ENCODE measurements around the gene MT1B. TPM values are rescaled to one million over a fixed set of nuclear protein-coding genes. Genes with fewer than 3 reads are reported as not detected.
"Not testable (repeated sequence)": the region's sequence is repeated elsewhere in the genome, so short reads cannot be mapped to it uniquely, and the experiment has no call there.

MT1B gene
- total RNA-seq, 2 experiments from 2014 or later: not detected

DNA sequence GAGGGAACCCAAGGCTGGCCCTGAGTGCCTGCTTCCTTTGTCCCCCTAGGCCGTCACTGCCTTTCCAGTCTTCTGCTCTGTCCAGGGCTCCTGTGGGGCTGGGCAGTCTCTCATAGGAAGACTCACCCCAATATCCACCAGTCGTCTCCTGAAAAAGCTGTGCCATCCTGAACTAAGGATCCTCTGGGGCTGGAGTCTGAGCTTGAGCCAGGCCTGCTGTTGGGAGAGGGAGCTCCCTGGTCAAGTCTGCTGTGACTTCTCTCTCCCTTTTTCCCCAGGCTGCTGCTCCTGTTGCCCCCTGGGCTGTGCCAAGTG, 18.9 kb downstream of the MT1B start:
- Mint-ChIP-seq H3K4me1 (ENCODE audit: low read depth) (peaks cover 21% of the 10 kb centered on the region), H3K27me3 (peaks cover 54% of the 10 kb centered on the region), H3K36me3 (peaks cover 2% of the 10 kb centered on the region), H3K27ac (no peak overlapping the region), H3K9me3 (no peaks in the 10 kb centered on the region), H3K4me3 (no peak overlapping the region)
- ChIA-PET CTCF (interaction anchor here (0.9 kb wide), 1 partner anchor 27 kb away, joined by 3 read pairs; no protein-coding TSS in a partner anchor), POLR2A (no interaction called here)
- intact Hi-C loops (cut with micrococcal nuclease): no loop called here
- no peak for DNase-seq

- H3K27ac Mint-ChIP-seq; H3K4me3 Mint-ChIP-seq; POLR2A ChIA-PET; H3K36me3 Mint-ChIP-seq; DNase-seq; intact Hi-C loops (cut with micrococcal nuclease); H3K9me3 Mint-ChIP-seq: not testable (repeated sequence)
- peaks cover 26% of the 10 kb centered on the region for H3K4me1 Mint-ChIP-seq (ENCODE audit: low read depth)
- peaks cover 54% of the 10 kb centered on the region for H3K27me3 Mint-ChIP-seq
- CTCF ChIA-PET: interaction anchor here (2.9 kb wide), 1 partner anchor 30 kb away, joined by 13 read pairs; no protein-coding TSS in a partner anchor
Measured at GRCh38 chr16:56671691-56672090, 20.0 kb downstream of the MT1B start.

GRCh38 chr16:56672171-56672570, 20.5 kb downstream of the MT1B start:
- H3K4me3 Mint-ChIP-seq; intact Hi-C loops (cut with micrococcal nuclease); H3K9me3 Mint-ChIP-seq: not testable (repeated sequence)

DNA sequence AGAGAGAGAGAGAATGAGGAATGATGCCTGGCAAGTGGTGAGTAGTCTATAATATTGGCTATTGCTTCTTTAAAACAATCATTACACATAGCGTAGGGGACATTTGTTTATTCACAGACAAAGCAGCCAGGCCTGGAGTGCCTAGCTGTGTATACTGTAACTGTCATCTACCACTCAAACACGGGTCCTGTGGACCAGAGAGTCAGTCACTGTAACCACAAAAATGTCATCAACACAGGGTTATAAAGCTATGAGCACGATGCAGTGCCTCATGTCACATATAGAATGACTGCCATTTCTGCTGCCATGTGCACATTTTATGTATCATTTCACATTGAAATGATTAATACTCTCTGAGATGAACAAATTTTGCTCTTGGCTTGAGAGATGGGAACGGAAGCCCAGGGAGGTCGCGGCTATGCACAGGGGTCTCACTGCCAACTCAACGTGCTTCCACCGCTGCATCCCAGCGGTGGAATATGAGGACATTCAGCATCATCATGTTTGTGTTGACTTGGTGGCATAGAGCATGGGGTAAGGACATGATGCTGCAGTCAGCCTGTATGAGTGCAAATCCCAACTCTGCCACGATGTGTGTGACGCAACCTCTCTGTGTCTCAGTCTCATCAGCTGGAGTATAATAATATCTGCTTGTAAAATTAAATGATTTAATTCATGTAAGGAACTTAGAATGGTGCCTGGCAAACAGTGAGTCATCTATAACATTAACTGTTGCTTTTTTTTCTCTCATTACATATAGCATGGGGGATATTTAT, 21.3 kb downstream of the MT1B start:
- ChIA-PET POLR2A (no interaction called here), CTCF (interaction anchor here (1.2 to 2.9 kb wide), 3 partner anchors 10 to 96 kb away, joined by 4 to 13 read pairs (median 5); no protein-coding TSS in a partner anchor)

More at GRCh38 chr16:56672171-56672570, 20.5 kb downstream of the MT1B start:
- H3K27me3 Mint-ChIP-seq: peaks cover 54% of the 10 kb centered on the region
- POLR2A ChIA-PET, H3K36me3 Mint-ChIP-seq, H3K27ac Mint-ChIP-seq, DNase-seq: not testable (repeated sequence)
- CTCF ChIA-PET: interaction anchor here (1.8 to 2.9 kb wide), 2 partner anchors 30 to 95 kb away, joined by 5 to 13 read pairs; no protein-coding TSS in a partner anchor
- H3K4me1 Mint-ChIP-seq (ENCODE audit: low read depth): peaks cover 26% of the 10 kb centered on the region

DNA sequence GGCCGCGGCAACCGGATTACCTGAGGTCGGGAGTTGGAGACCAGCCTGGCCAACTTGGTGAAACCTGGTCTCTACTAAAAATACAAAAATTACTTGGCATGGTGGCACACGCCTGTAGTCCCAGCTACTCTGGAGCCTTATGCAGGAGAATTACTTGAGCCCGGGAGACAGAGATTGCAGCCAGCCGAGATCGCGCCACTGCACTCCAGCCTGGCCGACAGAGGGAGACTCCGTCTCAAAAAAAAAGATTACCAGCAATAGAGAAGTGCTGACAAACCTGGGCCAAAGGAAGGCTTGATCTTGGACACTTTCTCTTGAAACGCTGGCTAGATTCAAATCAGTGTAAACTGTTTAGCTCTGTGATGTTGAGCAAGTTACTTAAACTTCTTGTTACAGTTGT, 22.2 kb downstream of the MT1B start:
- ChIA-PET POLR2A (interaction anchor here (0.6 kb wide), 1 partner anchor 76 kb away, joined by 3 read pairs; no protein-coding TSS in a partner anchor), CTCF (interaction anchor here (1.2 to 2.9 kb wide), 3 partner anchors 11 to 97 kb away, joined by 4 to 13 read pairs (median 5); no protein-coding TSS in a partner anchor)
- peaks cover 18% of the 10 kb centered on the region for H3K4me1 Mint-ChIP-seq (ENCODE audit: low read depth)
- no peaks in the 10 kb centered on the region for H3K9me3 Mint-ChIP-seq
- H3K27ac Mint-ChIP-seq: no peak overlapping the region
- intact Hi-C loops (cut with micrococcal nuclease): loop anchor here (1.0 to 2.0 kb wide), 2 partner anchors 17 to 28 kb away; partner anchors contain the start of gene MT1F
- no peaks in the 10 kb centered on the region for H3K36me3 Mint-ChIP-seq
- peak; percentile 50 for DNase-seq
- H3K27me3 Mint-ChIP-seq: peaks cover 39% of the 10 kb centered on the region
- no peak overlapping the region for H3K4me3 Mint-ChIP-seq

More for the DNA sequence above, 21.3 kb downstream of the MT1B start:
- no peaks in the 10 kb centered on the region for H3K9me3 Mint-ChIP-seq
- no peak for DNase-seq
- H3K27me3 Mint-ChIP-seq: peaks cover 47% of the 10 kb centered on the region
- H3K4me1 Mint-ChIP-seq (ENCODE audit: low read depth): peaks cover 24% of the 10 kb centered on the region
- intact Hi-C loops (cut with micrococcal nuclease): no loop called here
- H3K36me3 Mint-ChIP-seq: no peaks in the 10 kb centered on the region
- no peak overlapping the region for H3K4me3 Mint-ChIP-seq
- H3K27ac Mint-ChIP-seq: no peak overlapping the region

DNA sequence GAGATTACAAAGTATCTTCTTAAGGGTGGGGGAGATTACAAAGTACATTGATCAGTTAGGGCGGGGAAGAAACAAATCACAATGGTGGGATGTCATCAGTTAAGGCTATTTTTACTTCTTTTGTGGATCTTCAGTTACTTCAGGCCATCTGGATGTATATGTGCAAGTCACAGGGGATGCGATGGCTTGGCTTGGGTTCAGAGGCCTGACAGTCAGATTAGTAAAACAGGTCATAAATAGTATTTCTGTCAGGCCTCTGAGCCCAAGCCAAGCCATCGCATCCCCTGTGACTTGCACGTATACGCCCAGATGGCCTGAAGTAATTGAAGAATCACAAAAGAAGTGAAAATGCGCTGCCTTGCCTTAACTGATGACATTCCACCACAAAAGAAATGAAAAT, 22.9 kb downstream of the MT1B start:
- not testable (repeated sequence) for H3K27ac Mint-ChIP-seq, H3K4me3 Mint-ChIP-seq
- POLR2A ChIA-PET: interaction anchor here (0.6 kb wide), 1 partner anchor 76 kb away, joined by 3 read pairs; no protein-coding TSS in a partner anchor

GRCh38 chr16:56675685-56676210, 24.1 kb downstream of the MT1B start:
- Mint-ChIP-seq H3K4me3 (peak overlapping the region; percentile 56), H3K27me3 (peaks cover 22% of the 10 kb centered on the region), H3K9me3 (no peaks in the 10 kb centered on the region), H3K36me3 (no peaks in the 10 kb centered on the region), H3K4me1 (ENCODE audit: low read depth) (peaks cover 9% of the 10 kb centered on the region), H3K27ac (no peak overlapping the region)
- ChIA-PET POLR2A (interaction anchor here (1.0 kb wide), 1 partner anchor 11 kb away, joined by 3 read pairs; no protein-coding TSS in a partner anchor), CTCF (interaction anchor here (2.1 kb wide), 1 partner anchor 26 kb away, joined by 8 read pairs; no protein-coding TSS in a partner anchor)
- intact Hi-C loops (cut with micrococcal nuclease): loop anchor here (2.0 kb wide), 1 partner anchor 19 kb away; the partner anchor contains the start of gene MT1F
- DNase-seq: peak; percentile 73

More for the DNA sequence above, 22.9 kb downstream of the MT1B start:
- DNase-seq, CTCF ChIA-PET, H3K9me3 Mint-ChIP-seq, H3K36me3 Mint-ChIP-seq: not testable (repeated sequence)
- Mint-ChIP-seq H3K27me3 (peaks cover 32% of the 10 kb centered on the region), H3K4me1 (ENCODE audit: low read depth) (peaks cover 13% of the 10 kb centered on the region)
- intact Hi-C loops (cut with micrococcal nuclease): loop anchor here (1.0 to 2.0 kb wide), 2 partner anchors 18 to 28 kb away; partner anchors contain the start of gene MT1F

DNA sequence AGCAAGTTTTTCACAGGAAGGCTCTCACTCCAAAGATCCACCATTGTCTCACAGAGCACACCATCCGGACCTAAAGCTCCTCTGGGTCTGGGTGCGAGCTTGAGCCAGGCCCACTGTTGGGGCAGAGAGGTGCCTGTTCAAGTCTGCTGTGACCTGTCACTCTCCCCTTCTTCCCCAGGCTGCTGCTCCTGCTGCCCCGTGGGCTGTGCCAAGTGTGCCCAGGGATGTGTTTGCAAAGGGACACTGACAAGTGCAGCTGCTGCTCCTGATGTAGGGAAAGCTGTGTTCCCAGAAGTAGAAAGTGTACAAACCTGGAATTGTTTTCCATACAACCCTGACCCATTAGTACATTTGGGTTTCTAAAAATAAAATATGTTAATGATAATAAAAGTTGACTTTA, 25.8 kb downstream of the MT1B start:
- no peak overlapping the region for H3K27ac Mint-ChIP-seq
- ChIA-PET POLR2A (interaction anchor here (0.6 kb wide), 1 partner anchor 47 kb away, joined by 3 read pairs; no protein-coding TSS in a partner anchor), CTCF (interaction anchor here (0.8 to 2.1 kb wide), 2 partner anchors 24 to 77 kb away, joined by 3 to 8 read pairs; no protein-coding TSS in a partner anchor)
- H3K27me3 Mint-ChIP-seq: peaks cover 12% of the 10 kb centered on the region
- H3K4me3 Mint-ChIP-seq: no peak overlapping the region
- DNase-seq: no peak
- no peaks in the 10 kb centered on the region for H3K9me3 Mint-ChIP-seq
- intact Hi-C loops (cut with micrococcal nuclease): no loop called here
- H3K36me3 Mint-ChIP-seq: no peaks in the 10 kb centered on the region
- H3K4me1 Mint-ChIP-seq (ENCODE audit: low read depth): peaks cover 15% of the 10 kb centered on the region

DNA sequence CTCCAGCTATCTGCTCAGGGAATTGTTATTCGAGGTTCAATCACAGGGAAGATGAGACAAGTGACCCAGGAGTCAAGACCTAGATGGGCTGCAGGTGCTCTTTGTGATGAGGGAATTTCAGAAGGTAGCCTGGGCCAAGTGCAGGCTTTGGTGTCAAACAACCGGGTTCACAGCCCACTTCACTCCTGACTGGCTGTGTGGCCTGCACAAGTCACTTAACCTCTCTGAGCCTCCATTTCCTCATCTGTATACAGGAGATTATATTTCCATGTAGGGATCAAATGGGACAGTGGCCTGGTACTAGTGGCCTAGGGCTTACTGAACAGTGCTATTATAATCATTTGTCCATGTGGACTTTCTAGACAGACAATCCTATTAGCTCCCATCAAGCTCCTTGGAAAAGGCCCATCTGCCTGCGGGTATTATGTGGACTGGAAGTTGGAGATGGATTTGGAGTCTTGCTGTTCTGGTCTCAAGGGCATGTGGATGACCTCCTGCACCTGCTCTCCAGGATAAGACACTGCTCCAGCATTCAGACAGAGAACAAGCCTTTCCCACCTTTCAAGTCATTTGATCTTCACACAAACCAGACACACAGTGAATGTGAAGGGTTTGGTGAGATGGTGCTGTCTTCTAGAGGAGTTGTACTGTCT, 27.5 kb downstream of the MT1B start:
- H3K4me3 Mint-ChIP-seq: no peak overlapping the region
- DNase-seq: no peak
- intact Hi-C loops (cut with micrococcal nuclease): no loop called here

DNA sequence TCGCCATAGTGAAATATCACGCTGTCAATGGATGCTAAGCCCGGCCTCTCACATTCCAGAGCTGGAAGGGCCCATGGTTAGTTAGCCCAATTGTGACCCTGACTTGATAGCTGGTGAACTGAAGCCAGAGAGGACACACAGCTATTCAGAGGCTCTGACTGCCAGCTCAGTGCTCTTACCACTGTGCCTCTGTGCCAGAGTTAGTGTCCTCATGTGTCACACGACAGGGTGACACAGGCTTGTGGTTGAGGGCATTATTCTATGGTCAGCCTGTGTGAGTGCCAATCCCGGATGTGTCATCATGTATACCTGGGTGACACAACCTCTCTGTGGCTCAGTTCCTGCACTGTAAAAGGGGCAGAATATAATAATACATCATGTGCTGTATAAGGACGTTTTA, 28.1 kb downstream of the MT1B start:
- Mint-ChIP-seq H3K4me3 (no peak overlapping the region), H3K27ac (no peak overlapping the region), H3K9me3 (no peaks in the 10 kb centered on the region), H3K27me3 (peaks cover 5% of the 10 kb centered on the region), H3K4me1 (ENCODE audit: low read depth) (peaks cover 31% of the 10 kb centered on the region), H3K36me3 (no peaks in the 10 kb centered on the region)
- CTCF ChIA-PET: interaction anchor here (3.1 kb wide), 1 partner anchor 22 kb away, joined by 16 read pairs; no protein-coding TSS in a partner anchor
- POLR2A ChIA-PET: interaction anchor here (1.4 kb wide), 1 partner anchor 71 kb away, joined by 3 read pairs; the partner anchor contains the start of gene MT2A
- intact Hi-C loops (cut with micrococcal nuclease): loop anchor here (5.0 kb wide), 1 partner anchor 38 kb away; no protein-coding TSS in a partner anchor
- DNase-seq: peak; percentile 60

More for the DNA sequence above, 27.5 kb downstream of the MT1B start:
- no peak overlapping the region for H3K27ac Mint-ChIP-seq
- peaks cover 9% of the 10 kb centered on the region for H3K27me3 Mint-ChIP-seq
- no peaks in the 10 kb centered on the region for H3K9me3 Mint-ChIP-seq
- H3K4me1 Mint-ChIP-seq (ENCODE audit: low read depth): peaks cover 30% of the 10 kb centered on the region
- ChIA-PET CTCF (interaction anchor here (3.1 kb wide), 1 partner anchor 23 kb away, joined by 16 read pairs; no protein-coding TSS in a partner anchor), POLR2A (interaction anchor here (1.4 kb wide), 1 partner anchor 71 kb away, joined by 3 read pairs; the partner anchor contains the start of gene MT2A)
- no peaks in the 10 kb centered on the region for H3K36me3 Mint-ChIP-seq

DNA sequence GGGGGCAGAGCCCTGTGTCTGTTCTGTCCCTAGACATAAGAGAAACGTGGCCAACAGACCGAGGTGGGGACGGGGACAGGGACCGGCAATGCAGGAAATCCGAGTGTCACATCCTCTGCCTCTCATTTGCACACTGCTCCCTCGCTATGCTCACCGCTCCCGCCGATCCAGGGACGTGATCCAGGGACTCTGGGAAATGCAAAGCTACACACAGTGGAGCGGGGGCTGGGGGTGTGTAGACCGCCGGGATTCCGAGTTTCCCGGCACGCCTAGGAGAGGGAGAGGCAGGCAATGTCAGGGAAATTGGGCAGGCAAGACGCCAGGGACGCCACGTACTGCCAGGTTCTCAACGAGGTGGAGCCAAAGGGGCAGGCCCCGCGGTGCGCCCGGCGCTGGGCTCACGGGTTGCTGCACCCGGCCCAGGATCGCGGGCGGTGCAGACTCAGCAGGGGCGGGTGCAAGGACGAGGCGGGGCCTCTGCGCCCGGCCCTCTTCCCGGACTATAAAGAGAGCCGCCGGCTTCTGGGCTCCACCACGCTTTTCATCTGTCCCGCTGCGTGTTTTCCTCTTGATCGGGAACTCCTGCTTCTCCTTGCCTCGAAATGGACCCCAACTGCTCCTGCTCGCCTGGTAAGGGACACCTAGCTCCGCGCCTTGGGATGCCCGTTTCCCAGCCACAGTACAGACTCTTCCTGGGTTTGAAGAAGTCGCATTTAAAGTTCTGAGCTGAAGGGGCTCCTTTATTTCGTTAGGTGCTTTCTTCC, 30.4 kb downstream of the MT1B start, which contains the start of gene MT1X:
Gene MT1X (plus strand): TSS at position 532 of the 764 bp plus-strand sequence. CDS start 71 bp downstream, at position 603.
- Mint-ChIP-seq H3K36me3 (peaks cover 8% of the 10 kb centered on the region), H3K4me1 (ENCODE audit: low read depth) (peaks cover 22% of the 10 kb centered on the region), H3K27ac (peak within 1 kb of the TSS; percentile 93), H3K27me3 (no peaks in the 10 kb centered on the region), H3K9me3 (peaks cover 3% of the 10 kb centered on the region), H3K4me3 (peak within 1 kb of the TSS; percentile 91)
- DNase-seq: peak; percentile 96
- ChIA-PET POLR2A (interaction anchor here (0.6 to 2.4 kb wide), 6 partner anchors 12 to 203 kb away, joined by 3 to 7 read pairs (median 3); partner anchors contain the start of genes MT1E, MT1G, MT1H and MT2A), CTCF (interaction anchor here (1.2 to 4.3 kb wide), 3 partner anchors 20 to 106 kb away, joined by 4 to 24 read pairs (median 5); no protein-coding TSS in a partner anchor)
- intact Hi-C loops (cut with micrococcal nuclease): loop anchor here (1.0 to 5.0 kb wide), 5 partner anchors 19 to 74 kb away; partner anchors contain the start of genes MT2A and NUP93

Measured in activated CD4-positive, alpha-beta memory T cell treated with anti-CD3 and anti-CD28 coated beads for 36 hours (primary cell).